Left renal cortex interstitium (tissue), 4 donors: ENCODE data around the gene HTR6. TPM values are rescaled to one million over a fixed set of nuclear protein-coding genes. Genes with fewer than 3 reads are reported as not detected.
"Not testable (repeated sequence)": the region's sequence is repeated elsewhere in the genome, so short reads cannot be mapped to it uniquely, and the experiment has no call there.

ENCODE experiments used
- DNase-seq, 4 donors: peaks; one replicate each; pipeline ENCODE4 v3.0.0-alpha.2; 2013; ENCODE audit warnings: low read depth in 4 of 4, low spot score in 2 of 4, missing footprints in 1 of 4
- polyA plus RNA-seq, 4 donors: library from polyadenylated mRNA; unstranded; fragments of 120-200 nt; gene quantifications; one replicate each; pipeline ENCODE4 v1.2.1, GENCODE V29; 2013; ENCODE audit not compliant: insufficient read length in 4 of 4

HTR6 gene
- polyA plus RNA-seq = 1 to 10 TPM in 3 of 4 donors, under 1 TPM in 1; 0.97 to 2.5 (median 2.1) TPM

DNA sequence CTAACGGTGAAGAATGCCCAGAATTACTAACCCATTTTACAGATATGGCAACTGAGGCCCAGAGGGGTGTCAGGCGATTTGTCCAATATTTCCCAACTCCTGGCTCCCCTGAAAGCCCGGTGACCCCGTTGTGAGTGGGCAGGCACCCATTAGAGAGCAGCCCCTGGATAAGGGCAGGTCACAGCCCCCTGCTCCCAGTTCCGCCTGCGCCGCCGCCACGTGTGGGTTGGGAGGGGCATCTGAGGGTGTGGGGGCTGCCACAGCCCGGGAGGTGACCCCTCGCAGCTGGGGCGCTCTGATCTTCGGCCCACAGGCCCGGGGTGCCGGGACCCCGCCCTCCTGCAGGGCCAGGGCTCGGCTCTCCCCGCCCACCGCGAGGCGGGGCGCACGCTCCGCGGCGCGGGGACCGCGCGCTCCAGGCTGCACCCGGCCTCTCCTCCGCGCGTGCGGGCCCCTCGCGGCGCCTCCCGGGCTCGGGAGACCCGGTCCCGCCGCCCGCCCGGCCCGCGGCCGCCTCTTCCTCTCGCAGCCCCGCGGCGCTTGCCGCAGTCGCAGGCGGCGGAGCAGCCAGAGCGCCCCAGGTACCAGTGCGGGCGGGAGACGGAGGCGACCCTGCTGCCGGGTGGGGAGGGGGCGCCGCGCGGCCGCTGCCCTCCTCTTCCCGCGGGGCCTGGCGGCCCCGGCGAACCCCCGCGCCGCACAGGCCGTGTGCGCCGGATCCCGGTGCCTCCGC lies at the start of gene HTR6:
HTR6 (plus strand) TSS at position 423 of the 733 bp plus-strand sequence. CDS start 879 bp downstream, outside the sequence.
- no peak for DNase-seq

DNA sequence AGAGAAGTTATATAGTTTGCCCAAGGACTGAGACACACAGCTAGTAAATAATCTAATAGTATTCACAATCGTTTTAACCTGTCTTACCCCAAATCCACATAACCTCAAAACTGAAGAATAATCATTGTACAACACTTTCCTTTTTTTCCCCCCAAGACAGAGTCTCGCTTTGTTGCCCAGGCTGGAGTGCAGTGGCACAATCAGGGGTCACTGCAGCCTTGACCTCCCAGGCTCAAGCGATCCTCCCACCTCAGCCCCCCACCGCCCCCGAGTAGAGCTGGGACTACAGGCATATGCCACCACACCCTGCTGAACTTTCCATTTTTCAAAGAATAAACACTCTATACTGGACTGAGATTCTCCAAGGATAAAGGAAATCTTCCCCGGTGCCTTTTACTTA lies 49.2 kb upstream of the HTR6 start:
- no peak for DNase-seq

DNA sequence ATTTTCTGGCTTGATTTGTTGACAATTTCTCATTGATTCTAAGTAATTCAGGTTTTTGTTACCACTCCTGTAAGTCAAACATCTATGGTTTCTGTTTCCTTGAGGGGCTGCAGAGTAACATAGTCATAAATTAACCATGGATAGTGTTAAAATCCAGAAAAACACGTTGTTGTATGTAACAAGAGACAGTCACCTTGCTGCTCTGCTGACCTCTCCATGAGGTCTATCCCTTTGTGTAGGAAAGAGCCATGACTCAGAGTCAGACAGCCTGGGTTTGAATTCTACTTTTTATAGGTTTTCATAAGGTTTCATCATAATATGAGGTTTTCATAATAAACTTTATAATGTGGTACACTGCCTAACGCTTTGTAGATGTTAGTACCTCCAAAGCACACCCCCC lies 48.2 kb upstream of the HTR6 start:
- DNase-seq = no peak

DNA sequence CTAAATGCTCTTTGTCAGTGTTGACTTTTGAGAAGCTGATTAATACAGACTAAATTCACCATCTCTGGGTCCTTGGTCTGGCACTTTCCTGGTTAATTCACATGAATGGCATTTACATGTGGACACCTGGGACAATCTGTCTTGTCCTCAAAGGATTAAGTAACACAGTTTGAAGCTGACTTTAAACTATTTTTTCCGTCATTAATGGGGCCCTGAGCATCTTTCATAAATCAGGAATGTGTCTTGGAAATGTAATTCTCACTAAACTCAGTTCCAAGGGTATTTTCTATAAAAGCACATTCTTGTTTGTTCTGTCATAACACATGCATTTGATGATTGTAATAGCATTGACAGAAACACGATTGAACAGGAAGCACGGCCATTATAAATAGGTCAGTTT lies 47.3 kb upstream of the HTR6 start:
- DNase-seq = no peak

- DNase-seq = no peak
Measured at GRCh38 chr1:19618428-19618827, 46.2 kb upstream of the HTR6 start.

GRCh38 chr1:19619697-19620384 lies 44.8 kb upstream of the HTR6 start:
- DNase-seq = no peak

DNA sequence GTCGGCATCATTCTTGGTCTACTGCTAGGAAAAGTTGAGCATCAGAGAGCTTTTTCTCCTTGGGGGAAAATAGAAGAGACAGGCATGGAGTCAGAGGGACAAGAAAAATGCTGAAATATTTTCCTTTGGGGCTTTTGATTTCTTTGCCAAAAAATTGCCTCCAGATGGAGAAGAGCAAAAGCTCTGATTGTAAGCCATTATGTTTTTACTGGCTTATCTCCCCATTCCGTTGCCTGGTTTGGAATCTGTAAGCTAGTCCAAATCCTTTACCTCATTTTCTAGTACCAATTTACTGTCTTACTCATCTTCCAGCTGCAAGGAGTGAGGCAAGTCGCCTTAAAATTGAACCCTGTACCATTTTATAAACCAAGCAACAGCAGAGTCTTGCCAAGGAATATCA lies 43.9 kb upstream of the HTR6 start:
- no peak for DNase-seq

DNA sequence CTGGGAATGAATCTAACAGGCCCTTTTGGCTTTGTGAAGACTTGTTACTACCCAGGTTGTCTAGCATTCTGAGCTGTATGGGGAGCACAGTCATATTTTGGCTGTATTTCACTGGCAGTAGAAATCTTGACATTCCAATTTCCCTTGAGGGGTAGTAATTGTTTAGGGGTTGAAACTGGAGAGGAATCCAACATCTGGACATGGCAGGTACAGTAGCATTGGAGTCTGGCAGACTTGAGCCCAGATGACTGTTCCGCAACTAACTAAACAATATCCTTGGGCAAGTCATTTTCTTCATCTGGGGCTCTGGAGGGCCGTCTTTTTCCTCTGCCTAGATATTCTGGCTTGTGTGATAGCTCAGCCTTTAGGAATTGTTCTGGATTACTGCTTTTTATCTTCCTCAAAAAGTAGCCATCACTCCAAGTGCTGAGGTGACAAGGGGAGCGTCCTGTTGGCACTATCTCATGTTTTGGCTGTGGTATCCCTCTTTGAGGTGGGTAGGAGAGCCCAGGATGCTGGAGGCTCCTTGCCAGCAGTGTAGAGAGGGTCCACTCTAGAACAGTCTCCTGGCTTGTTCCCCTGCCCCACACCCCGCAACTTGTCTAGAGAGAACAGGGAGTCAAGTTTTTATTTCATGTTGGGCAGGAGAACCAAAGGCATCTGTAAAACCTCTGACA lies 43.3 kb upstream of the HTR6 start:
- DNase-seq = no peak

DNA sequence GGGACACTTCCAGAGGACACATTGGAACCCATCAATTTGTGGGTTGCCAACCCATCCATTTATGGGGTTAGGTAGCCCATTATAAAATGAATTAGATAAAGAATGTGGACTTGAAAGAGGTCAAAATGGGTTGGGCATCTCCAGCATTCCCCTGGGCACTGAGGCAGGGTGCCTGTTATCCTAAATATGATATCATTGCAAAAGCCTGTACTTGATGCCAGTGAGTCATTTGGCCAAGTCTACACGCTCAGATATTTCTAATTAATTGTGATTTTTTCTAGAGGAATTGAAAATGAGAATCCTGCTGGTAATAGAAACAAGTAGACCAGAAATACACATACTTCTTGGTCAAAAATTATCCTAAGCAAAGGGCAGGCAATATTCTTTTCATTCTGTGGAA lies 42.5 kb upstream of the HTR6 start:
- no peak for DNase-seq

DNA sequence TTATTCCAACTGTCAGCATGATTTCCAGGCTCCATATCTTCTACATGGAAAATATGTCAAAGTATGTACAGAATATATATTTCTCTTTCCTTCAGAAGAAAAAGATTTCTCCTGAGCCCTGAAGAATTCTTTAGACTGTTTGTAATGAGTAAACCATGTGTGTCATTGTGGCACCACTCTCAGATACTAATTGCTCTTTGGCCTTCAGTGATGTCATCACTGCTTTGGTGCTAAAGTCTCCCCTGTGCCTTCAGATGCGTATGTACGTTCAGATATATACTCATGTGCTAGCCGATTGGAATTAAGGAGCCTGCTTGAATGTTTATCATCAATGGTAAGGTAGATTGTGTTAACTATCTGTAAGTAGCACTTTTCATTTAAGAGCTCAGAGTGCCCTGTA lies 41.2 kb upstream of the HTR6 start:
- no peak for DNase-seq

DNA sequence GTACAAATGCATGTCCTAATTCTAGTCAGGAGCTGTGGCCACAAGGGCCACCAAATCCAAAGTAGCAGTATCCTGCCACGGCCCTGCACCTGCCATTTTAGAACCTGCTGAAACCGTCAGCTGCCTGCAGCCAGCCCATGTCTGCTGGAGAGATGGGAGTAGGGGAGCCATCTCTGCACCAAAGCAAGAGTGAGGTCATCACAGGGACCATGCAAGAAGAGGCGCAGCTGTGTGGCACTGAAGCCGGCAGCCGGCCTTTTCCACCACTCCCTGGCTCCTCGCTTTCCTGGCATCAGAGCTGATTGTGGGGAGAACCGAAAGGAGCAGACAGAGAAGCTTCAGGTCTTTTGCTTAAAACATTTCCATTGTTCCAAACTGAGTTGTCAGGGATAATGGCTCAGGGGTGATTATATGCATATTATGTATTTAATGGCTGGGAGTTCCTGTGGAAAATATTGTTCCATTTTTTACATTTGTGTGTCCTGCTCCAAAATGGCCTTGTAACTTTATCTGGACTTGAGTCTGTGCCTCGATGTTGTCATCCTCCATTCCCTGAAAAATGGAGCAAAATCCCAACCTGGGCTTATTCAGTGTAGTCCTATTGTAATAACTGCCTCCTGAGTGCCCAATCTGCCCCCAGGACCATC lies 39.3 kb upstream of the HTR6 start:
- no peak for DNase-seq

DNA sequence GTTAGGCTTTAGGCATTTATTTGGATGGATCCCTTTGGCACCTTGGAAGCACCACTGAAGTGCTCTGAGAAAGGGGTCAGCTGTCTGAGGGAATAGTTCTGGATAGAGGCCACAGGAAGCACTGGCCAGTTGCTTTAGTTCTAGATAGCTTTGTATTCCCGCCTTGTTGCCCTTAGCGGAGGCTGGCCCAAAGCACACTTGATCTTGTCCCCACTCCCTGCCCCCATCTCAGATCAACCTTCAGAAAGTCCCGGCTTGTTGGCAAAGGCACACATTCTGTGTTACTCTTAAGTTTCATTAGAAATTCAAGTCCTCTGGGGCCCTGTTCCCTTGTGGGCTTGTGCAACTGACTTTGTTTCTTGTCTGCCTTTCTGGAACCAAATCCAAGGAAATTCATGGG lies 35.8 kb upstream of the HTR6 start:
- no peak for DNase-seq

- no peak for DNase-seq
Measured at GRCh38 chr1:19629357-19629756, 35.3 kb upstream of the HTR6 start.

DNA sequence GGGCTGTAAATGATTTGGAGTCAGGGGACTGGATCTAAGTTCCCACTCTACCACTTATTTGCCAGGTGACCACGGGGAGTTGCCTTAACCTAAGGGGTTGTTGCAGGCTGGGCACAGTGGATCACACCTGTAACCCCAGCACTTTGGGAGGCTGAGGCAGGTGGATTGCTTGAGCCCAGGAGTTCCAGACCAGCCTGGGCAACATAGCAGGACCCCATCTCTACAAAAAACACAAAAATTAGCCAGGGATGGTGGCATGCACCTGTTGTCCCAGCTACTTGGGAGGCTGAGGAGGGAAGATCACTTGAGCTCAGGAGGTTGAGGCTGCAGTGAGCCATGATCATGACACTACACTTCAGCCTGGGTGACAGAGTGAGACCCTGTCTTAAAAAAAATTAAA lies 34.5 kb upstream of the HTR6 start:
- not testable (repeated sequence) for DNase-seq

- DNase-seq = no peak
Measured at GRCh38 chr1:19630720-19631395, 33.8 kb upstream of the HTR6 start.

DNA sequence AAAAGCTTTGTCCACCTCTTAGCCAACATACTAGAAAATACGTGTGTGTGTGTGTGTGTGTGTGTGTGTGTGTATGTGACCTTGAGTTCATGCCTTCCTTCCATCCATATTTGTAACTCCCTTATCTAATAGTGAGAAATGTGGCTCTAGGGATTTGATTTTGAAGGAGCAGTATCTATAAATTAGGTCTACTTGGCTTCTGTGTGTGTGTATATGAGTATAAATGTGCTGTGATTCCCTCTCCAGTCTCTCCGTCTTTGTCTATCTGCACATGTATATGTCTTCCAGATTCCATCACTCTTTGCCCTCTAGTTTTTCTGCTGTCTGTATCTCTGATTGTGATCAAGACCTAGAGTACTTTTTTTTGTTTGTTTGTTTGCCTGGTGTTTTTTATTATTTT lies 32.5 kb upstream of the HTR6 start:
- DNase-seq = no peak

GRCh38 chr1:19633106-19633505 lies 31.6 kb upstream of the HTR6 start:
- DNase-seq = no peak

- DNase-seq = not testable (repeated sequence)
Measured at GRCh38 chr1:19635064-19635463, 29.6 kb upstream of the HTR6 start.

DNA sequence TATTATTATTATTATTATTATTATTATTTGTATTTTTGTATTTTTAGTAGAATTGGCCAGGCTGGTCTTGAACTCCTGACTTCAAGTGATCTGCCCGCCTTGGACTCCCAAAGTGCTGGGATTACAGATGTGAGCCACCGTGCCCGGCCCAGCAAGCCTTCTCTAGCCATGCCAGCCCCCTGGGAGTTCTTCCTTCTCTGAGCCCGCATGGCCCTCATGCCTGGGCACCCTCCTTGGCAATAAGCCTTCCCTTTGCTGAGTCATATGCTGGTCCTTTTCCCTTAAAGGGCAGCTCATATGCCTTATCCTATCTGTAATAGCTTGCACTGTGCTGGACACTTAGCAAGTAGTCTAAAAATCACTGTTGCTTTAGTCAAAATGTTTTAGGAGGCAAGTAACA lies 29.0 kb upstream of the HTR6 start:
- no peak for DNase-seq

GRCh38 chr1:19636065-19636464 lies 28.6 kb upstream of the HTR6 start:
- DNase-seq = no peak

GRCh38 chr1:19636749-19637148 lies 27.9 kb upstream of the HTR6 start:
- DNase-seq = not testable (repeated sequence)
